Measurements from ENCODE around the gene TNFSF10.
"Not testable (repeated sequence)": the region's sequence is repeated elsewhere in the genome, so short reads cannot be mapped to it uniquely, and the experiment has no call there.

TNFSF10 gene

GRCh38 chr3:172522871-172523818, at the start of gene TNFSF10:
Gene TNFSF10, minus strand, starts transcription at chr3:172523430. Its CDS starts 46 bp downstream, at chr3:172523384.
- no peaks in the 10 kb centered on the region for H3K36me3 ChIP-seq
- H3K27me3 ChIP-seq (ENCODE audit: insufficient read depth, low read depth, severe bottlenecking) = no peaks in the 10 kb centered on the region
- no peak within 1 kb of the TSS for H3K27ac ChIP-seq
- no peak within 1 kb of the TSS for H3K4me3 ChIP-seq (ENCODE audit: low read depth, low read length)
- H3K9me3 ChIP-seq (ENCODE audit: severe bottlenecking) = no peaks in the 10 kb centered on the region
- TF ChIP-seq CTCF (IDR thresholded peaks at IDR 0.05; ENCODE audit: low read depth, low read length) = no peak
- no peak for DNase-seq

- H3K27me3 ChIP-seq (ENCODE audit: insufficient read depth, low read depth, severe bottlenecking) = no peaks in the 10 kb centered on the region
Measured at GRCh38 chr3:172569128-172570008, 46.1 kb upstream of the TNFSF10 start.

GRCh38 chr3:172568701-172569100, 45.5 kb upstream of the TNFSF10 start:
- H3K36me3 ChIP-seq = no peaks in the 10 kb centered on the region
- TF ChIP-seq CTCF (IDR thresholded peaks at IDR 0.05; ENCODE audit: low read depth, low read length) = no peak
- no peaks in the 10 kb centered on the region for H3K27me3 ChIP-seq (ENCODE audit: insufficient read depth, low read depth, severe bottlenecking)
- H3K9me3 ChIP-seq (ENCODE audit: severe bottlenecking) = peaks cover 2% of the 10 kb centered on the region
- no peak overlapping the region for H3K27ac ChIP-seq
- no peak overlapping the region for H3K4me3 ChIP-seq (ENCODE audit: low read depth, low read length)
- no peak for DNase-seq

More at GRCh38 chr3:172569128-172570008, 46.1 kb upstream of the TNFSF10 start:
- Histone ChIP-seq H3K9me3 (ENCODE audit: severe bottlenecking) (peaks cover 2% of the 10 kb centered on the region), H3K4me3 (ENCODE audit: low read depth, low read length) (no peak overlapping the region), H3K36me3 (no peaks in the 10 kb centered on the region), H3K27ac (no peak overlapping the region)
- TF ChIP-seq CTCF (IDR thresholded peaks at IDR 0.05; ENCODE audit: low read depth, low read length) = no peak
- DNase-seq = no peak

- not testable (repeated sequence) for H3K27ac ChIP-seq; H3K9me3 ChIP-seq (ENCODE audit: severe bottlenecking); H3K27me3 ChIP-seq (ENCODE audit: insufficient read depth, low read depth, severe bottlenecking); H3K4me3 ChIP-seq (ENCODE audit: low read depth, low read length); DNase-seq; H3K36me3 ChIP-seq
Measured at GRCh38 chr3:172566785-172567184, 43.6 kb upstream of the TNFSF10 start.

GRCh38 chr3:172564499-172564898, 41.3 kb upstream of the TNFSF10 start:
- H3K9me3 ChIP-seq (ENCODE audit: severe bottlenecking) = peaks cover 2% of the 10 kb centered on the region
- H3K36me3 ChIP-seq = no peaks in the 10 kb centered on the region
- H3K4me3 ChIP-seq (ENCODE audit: low read depth, low read length) = no peak overlapping the region
- no peak for TF ChIP-seq CTCF (IDR thresholded peaks at IDR 0.05; ENCODE audit: low read depth, low read length)
- H3K27ac ChIP-seq = no peak overlapping the region
- no peak for DNase-seq
- no peaks in the 10 kb centered on the region for H3K27me3 ChIP-seq (ENCODE audit: insufficient read depth, low read depth, severe bottlenecking)
